ENCODE results near the gene DNAAF8.

DNA sequence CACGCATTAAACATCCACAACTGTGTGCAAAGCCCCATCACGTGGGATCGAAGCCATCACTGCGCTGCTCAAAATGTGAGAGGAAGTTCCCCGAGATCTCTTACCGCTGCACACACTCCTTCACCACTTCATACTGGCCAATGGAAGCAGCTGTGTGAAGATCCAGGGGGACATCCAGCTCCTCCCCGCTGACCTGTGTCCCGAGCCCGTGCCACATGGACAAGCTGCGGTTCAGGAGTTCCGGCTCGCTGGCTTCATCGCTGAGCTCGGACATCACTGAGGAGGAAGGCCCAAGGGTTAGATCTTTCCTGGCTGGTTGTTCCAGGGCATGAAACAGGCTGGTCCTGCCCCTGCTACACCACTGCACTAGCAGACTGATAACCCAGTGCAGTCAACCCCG is 4.5 kb upstream of the DNAAF8 start:
- TF ChIP-seq, protein P1, sequence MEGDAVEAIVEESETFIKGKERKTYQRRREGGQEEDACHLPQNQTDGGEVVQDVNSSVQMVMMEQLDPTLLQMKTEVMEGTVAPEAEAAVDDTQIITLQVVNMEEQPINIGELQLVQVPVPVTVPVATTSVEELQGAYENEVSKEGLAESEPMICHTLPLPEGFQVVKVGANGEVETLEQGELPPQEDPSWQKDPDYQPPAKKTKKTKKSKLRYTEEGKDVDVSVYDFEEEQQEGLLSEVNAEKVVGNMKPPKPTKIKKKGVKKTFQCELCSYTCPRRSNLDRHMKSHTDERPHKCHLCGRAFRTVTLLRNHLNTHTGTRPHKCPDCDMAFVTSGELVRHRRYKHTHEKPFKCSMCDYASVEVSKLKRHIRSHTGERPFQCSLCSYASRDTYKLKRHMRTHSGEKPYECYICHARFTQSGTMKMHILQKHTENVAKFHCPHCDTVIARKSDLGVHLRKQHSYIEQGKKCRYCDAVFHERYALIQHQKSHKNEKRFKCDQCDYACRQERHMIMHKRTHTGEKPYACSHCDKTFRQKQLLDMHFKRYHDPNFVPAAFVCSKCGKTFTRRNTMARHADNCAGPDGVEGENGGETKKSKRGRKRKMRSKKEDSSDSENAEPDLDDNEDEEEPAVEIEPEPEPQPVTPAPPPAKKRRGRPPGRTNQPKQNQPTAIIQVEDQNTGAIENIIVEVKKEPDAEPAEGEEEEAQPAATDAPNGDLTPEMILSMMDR (IDR thresholded peaks at IDR 0.05), result no peak
- TF ChIP-seq EZH2phosphoT487 (IDR thresholded peaks at IDR 0.05), result no peak

Measured in neural progenitor cell (in vitro differentiated cells).